HepG2 (cell line): ENCODE results near the gene PLB1. TPM values are rescaled to one million over a fixed set of nuclear protein-coding genes. Genes with fewer than 3 reads are reported as not detected.

Experiments used
- ATRX ChIP-seq: sonication (generic); formaldehyde crosslinking; IDR thresholded peaks from 2 replicates; pipeline ENCODE4 v1.4.0; 2020; ENCODE audit warnings: missing genetic modification reagents, borderline replicate concordance
- CBX5 ChIP-seq: sonication (generic); formaldehyde crosslinking; IDR thresholded peaks from 2 replicates; pipeline ENCODE4 v1.4.0; 2020; ENCODE audit warnings: missing genetic modification reagents, borderline replicate concordance
- CEBPG ChIP-seq: IDR thresholded peaks from 2 replicates; pipeline ENCODE4 v1.6.1; 2016
- DMAP1 ChIP-seq: IDR thresholded peaks from 2 replicates; pipeline ENCODE4 v1.6.1; 2016
- FOXA3 ChIP-seq: IDR thresholded peaks from 2 replicates; pipeline ENCODE4 v1.6.1; 2016; ENCODE audit warnings: missing genetic modification reagents, missing compliant biosample characterization
- KDM6A ChIP-seq: IDR thresholded peaks from 2 replicates; pipeline ENCODE4 v1.6.1; 2016; ENCODE audit warnings: low read depth
- PATZ1 ChIP-seq: sonication (generic); formaldehyde crosslinking; IDR thresholded peaks from 2 replicates; pipeline ENCODE4 v1.4.0; 2020; ENCODE audit warnings: missing genetic modification reagents
- POGZ ChIP-seq: sonication (generic); formaldehyde crosslinking; IDR thresholded peaks from 2 replicates; pipeline ENCODE4 v1.4.0; 2020; ENCODE audit warnings: mild to moderate bottlenecking, missing genetic modification reagents
- PRDM10 ChIP-seq: sonication (generic); formaldehyde crosslinking; IDR thresholded peaks from 2 replicates; pipeline ENCODE4 v1.4.0; 2020; ENCODE audit warnings: low read depth, missing genetic modification reagents
- SRF ChIP-seq: IDR thresholded peaks from 2 replicates; pipeline ENCODE4 v1.6.1; 2011; ENCODE audit warnings: mild to moderate bottlenecking, low read depth, low read length, moderate library complexity
- TMF1 ChIP-seq: sonication (generic); formaldehyde crosslinking; IDR thresholded peaks from 2 replicates; pipeline ENCODE4 v1.8.1; 2022; ENCODE audit warnings: low read depth, missing genetic modification reagents
- TSC22D2 ChIP-seq: sonication (generic); formaldehyde crosslinking; IDR thresholded peaks from 2 replicates; pipeline ENCODE4 v1.5.1; 2020; ENCODE audit warnings: missing genetic modification reagents, mild to moderate bottlenecking, borderline replicate concordance
- ZFY ChIP-seq: sonication (generic); formaldehyde crosslinking; IDR thresholded peaks from 2 replicates; pipeline ENCODE4 v1.4.0; 2020; ENCODE audit warnings: missing genetic modification reagents
- ZNF207 ChIP-seq: fragments of 450-650 bp; IDR thresholded peaks from 2 replicates; pipeline ENCODE4 v1.6.1; 2016; ENCODE audit warnings: antibody characterized with exemption, borderline replicate concordance
- ZNF556 ChIP-seq: sonication (generic); formaldehyde crosslinking; IDR thresholded peaks from 2 replicates; pipeline ENCODE4 v1.4.0; 2020; ENCODE audit warnings: mild to moderate bottlenecking, missing genetic modification reagents, borderline replicate concordance
- ZNF644 ChIP-seq: IDR thresholded peaks from 2 replicates; pipeline ENCODE4 v1.6.1; 2016; ENCODE audit warnings: low read depth
- ZSCAN30 ChIP-seq: sonication (generic); formaldehyde crosslinking; IDR thresholded peaks from 2 replicates; pipeline ENCODE4 v1.5.0; 2020; ENCODE audit warnings: mild to moderate bottlenecking, missing genetic modification reagents
- polyA plus RNA-seq, 8 experiments: library from polyadenylated mRNA; depleted of rRNA in 3 of 8; stranded (reverse) in 7 of 8; unstranded in 1 of 8; fragments of >200 nt; fragmentation: Illumina TruSeq in 4 of 8; extraction: Trizol in 4 of 8; gene quantifications; 2 replicates each; pipeline versions ENCODE4 v1.2.1 to v1.2.3, GENCODE V29; 2011 to 2016; ENCODE audit warnings: low read depth in 4 of 8, missing spikeins in 1 of 8, mixed read lengths in 1 of 8; ENCODE audit not compliant: insufficient read depth in 1 of 8
- total RNA-seq, 5 experiments: library from RNA; depleted of rRNA; stranded (reverse); fragments of >200 nt; fragmentation: Illumina TruSeq; extraction: Trizol; gene quantifications; 2 replicates each; pipeline ENCODE4 v1.2.3, GENCODE V29; 2016; ENCODE audit warnings: low read depth in 1 of 5
- TF ChIP-seq, protein P1 (sequence below): sonication (generic); formaldehyde crosslinking; IDR thresholded peaks from 2 replicates; pipeline ENCODE4 v1.8.0; 2022; ENCODE audit warnings: mild to moderate bottlenecking, missing genetic modification reagents
- TF ChIP-seq, protein P2 (sequence below): sonication (generic); formaldehyde crosslinking; IDR thresholded peaks from 2 replicates; pipeline ENCODE4 v1.8.0; 2023; ENCODE audit warnings: mild to moderate bottlenecking, missing genetic modification reagents

PLB1 gene
- total and polyA plus RNA-seq, 2 of the 13 experiments (the other 11 are each of a cell fraction or from before 2014, with no cell fraction given) = 0.20 to 1.8 TPM

GRCh38 chr2:28544405-28544921, 48.6 kb downstream of the PLB1 start (continued):
- TF ChIP-seq PATZ1 (CRISPR knock-in tag) = peak; percentile 38
- TF ChIP-seq ZSCAN30 (CRISPR knock-in tag) = no peak
- TF ChIP-seq CEBPG (CRISPR knock-in tag) = 0 out of 2 replicates have a peak, but pooled peaks have one; percentile 13
- peak; percentile 90 for TF ChIP-seq ZNF644
- no peak for TF ChIP-seq TMF1
- 0 out of 2 replicates have a peak, but pooled peaks have one; percentile 56 for TF ChIP-seq KDM6A
- TF ChIP-seq FOXA3 (CRISPR knock-in tag) = peak; percentile 41; the same call in 1 of the 2 replicates
- TF ChIP-seq SRF = no peak
- TF ChIP-seq DMAP1 = peak; percentile 74
- TF ChIP-seq, protein P1, sequence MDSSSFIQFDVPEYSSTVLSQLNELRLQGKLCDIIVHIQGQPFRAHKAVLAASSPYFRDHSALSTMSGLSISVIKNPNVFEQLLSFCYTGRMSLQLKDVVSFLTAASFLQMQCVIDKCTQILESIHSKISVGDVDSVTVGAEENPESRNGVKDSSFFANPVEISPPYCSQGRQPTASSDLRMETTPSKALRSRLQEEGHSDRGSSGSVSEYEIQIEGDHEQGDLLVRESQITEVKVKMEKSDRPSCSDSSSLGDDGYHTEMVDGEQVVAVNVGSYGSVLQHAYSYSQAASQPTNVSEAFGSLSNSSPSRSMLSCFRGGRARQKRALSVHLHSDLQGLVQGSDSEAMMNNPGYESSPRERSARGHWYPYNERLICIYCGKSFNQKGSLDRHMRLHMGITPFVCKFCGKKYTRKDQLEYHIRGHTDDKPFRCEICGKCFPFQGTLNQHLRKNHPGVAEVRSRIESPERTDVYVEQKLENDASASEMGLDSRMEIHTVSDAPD (CRISPR knock-in tag) = 0 out of 2 replicates have a peak, but pooled peaks have one; percentile 54
- 0 out of 2 replicates have a peak, but pooled peaks have one; percentile 53 for TF ChIP-seq ATRX
- TF ChIP-seq CBX5 (CRISPR knock-in tag) = peak; percentile 77; the same call in 1 of the 2 replicates
- TF ChIP-seq, protein P2, sequence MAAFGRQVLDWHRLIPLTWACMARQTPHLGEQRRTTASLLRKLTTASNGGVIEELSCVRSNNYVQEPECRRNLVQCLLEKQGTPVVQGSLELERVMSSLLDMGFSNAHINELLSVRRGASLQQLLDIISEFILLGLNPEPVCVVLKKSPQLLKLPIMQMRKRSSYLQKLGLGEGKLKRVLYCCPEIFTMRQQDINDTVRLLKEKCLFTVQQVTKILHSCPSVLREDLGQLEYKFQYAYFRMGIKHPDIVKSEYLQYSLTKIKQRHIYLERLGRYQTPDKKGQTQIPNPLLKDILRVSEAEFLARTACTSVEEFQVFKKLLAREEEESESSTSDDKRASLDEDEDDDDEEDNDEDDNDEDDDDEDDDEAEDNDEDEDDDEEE (CRISPR knock-in tag) = no peak
- TF ChIP-seq ZNF556 (CRISPR knock-in tag) = no peak
- TF ChIP-seq ZFY (CRISPR knock-in tag) = peak; percentile 18; the same call in 1 of the 2 replicates
- TF ChIP-seq TSC22D2 (CRISPR knock-in tag) = peak; percentile 82; the same call in 1 of the 2 replicates
- TF ChIP-seq PRDM10 (CRISPR knock-in tag) = peak; percentile 82
- TF ChIP-seq ZNF207 = no peak
- no peak for TF ChIP-seq POGZ (CRISPR knock-in tag)
